ENCODE results near the gene PMEPA1.
"Not testable (repeated sequence)": the region's sequence is repeated elsewhere in the genome, so short reads cannot be mapped to it uniquely, and the experiment has no call there.

The PMEPA1 gene

DNA sequence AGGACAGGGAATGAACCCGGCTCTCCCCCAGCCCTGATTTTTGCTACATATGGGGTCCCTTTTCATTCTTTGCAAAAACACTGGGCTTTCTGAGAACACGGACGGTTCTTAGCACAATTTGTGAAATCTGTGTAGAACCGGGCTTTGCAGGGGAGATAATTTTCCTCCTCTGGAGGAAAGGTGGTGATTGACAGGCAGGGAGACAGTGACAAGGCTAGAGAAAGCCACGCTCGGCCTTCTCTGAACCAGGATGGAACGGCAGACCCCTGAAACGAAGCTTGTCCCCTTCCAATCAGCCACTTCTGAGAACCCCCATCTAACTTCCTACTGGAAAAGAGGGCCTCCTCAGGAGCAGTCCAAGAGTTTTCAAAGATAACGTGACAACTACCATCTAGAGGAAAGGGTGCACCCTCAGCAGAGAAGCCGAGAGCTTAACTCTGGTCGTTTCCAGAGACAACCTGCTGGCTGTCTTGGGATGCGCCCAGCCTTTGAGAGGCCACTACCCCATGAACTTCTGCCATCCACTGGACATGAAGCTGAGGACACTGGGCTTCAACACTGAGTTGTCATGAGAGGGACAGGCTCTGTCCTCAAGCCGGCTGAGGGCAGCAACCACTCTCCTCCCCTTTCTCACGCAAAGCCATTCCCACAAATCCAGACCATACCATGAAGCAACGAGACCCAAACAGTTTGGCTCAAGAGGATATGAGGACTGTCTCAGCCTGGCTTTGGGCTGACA is 60.8 kb downstream of the PMEPA1 start:
- DNase-seq = no peak

DNA sequence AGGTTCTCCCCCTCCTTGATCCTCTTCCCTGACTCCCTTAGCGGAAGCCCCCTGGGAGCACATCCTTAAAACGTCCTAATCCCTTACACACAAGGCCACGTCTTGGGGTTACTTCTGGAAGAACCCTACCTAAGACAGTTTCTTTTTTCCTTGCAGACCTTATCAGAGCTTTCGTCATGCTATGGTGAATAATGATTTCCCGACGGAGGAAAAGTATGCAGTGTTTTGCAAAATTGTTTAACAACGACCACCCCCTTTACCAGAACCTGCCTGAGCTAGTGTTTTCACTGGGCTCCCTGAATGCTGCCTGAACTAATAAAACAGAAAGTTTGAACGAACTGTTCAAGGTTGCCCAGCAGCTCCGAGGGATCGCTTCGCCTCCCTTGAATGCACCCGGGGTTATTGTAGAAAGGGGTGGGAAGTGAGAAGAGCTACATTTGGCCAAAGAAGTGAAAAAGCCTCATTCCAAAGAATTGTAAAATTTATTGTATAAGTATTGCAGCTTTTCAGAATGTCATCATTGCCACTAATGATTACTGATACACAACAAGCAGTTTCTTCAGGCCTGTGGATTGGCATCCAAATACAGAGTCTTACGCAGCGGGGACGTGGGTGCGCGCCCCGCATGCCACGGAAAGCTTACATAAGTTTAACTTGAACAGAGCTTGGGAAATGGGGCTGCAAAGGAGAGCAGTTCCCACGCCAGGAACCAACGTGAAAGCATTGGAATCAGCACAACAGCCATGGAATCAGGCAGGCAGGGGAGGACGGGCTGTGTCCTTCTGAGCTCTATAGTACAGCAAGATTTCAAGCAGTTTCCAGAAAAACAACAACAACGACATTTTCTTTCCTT is 61.7 kb downstream of the PMEPA1 start:
- DNase-seq = no peak

DNA sequence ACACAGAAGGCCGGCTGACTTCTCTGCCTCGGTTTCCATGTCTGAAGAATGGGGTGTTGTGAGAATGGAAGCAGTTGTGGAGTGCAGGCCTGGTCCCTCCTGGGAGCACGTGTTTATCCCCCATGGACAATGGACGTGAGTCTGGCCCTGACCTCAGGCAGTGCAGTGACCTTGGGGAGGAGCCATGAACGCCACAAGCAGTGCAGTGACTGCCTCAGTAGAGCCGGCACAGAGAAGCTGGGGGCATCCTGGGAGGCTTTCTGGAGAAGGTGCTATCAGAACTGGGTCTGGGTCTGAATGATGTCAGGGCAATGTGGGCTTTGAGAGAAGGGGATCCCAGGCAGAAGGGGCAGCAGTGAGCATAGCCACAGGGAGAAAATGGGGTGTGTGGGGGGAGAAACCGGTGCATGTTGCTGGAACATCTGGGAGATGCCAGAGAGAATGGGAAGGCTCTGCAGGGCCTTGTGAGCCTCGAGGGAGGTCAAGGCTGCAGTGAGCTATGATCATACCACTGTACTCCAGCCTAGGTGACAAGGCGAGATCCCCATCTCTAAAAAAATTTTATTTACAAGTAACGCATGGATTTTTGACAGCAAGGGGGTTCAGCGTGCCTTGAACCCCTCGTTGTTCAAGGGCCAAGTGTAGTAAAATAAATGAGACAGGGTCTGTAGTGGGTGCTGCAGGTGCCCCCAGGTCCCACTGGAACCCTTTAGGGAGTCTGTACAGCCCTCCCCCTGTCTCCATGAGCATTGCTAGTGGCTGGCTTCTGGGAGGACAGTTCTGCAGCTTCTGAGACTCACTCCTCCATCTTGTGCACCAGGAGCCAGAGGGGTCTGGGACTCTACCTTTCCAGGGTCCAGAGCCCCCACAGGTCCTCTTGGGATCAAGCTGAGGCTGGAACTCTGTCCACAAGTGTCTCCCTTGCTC is 62.5 kb downstream of the PMEPA1 start:
- no peak for DNase-seq

DNA sequence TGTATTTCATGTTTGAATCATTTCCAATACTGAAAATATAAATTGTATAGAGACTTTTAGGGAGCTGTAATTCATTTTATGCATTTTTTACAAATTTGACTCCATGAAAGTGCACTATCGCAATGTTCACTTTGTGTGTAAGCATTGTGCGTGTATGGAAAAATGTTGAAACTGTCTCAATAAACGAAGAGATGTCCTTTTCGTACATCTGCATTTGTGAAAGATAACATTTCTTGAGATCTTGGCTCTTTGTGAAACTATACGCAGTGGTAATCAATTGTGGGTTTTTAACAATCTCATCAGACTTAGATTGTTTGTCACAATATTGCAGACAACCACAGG is 70.9 kb downstream of the PMEPA1 start:
- DNase-seq = no peak

DNA sequence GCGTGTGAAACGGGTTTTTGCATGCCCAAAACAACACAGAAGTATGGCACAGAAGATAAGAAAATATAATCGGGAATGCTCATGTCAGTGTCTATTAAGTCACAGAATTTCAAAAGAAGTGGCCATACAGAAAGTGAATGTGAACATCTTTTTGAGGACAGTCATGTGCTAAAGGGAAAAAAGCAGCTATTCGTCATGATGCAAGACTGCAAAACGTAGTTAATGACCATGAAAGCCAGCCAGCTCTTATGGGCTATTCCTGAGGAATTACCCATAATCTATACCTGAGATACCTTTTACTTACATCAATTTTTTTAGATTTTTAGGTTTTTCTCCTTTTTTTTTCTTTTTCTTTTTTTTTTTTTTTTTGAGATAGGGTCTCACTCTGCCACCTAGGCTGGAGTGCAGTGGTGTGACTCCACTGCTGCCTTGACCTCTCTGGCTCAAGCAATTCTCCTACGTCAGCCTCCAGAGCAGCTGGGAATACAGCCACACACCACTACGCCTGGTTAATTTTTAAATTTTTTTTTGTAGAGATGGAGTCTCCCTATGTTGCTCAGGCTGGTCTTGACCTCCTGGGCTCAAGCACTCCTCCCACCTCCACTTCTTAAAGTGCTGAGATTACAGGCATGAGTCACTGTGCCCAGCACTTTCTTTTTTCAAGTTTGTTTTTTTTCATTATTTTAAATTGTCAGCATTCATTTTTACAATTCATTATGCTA is 71.5 kb downstream of the PMEPA1 start:
- no peak for DNase-seq

DNA sequence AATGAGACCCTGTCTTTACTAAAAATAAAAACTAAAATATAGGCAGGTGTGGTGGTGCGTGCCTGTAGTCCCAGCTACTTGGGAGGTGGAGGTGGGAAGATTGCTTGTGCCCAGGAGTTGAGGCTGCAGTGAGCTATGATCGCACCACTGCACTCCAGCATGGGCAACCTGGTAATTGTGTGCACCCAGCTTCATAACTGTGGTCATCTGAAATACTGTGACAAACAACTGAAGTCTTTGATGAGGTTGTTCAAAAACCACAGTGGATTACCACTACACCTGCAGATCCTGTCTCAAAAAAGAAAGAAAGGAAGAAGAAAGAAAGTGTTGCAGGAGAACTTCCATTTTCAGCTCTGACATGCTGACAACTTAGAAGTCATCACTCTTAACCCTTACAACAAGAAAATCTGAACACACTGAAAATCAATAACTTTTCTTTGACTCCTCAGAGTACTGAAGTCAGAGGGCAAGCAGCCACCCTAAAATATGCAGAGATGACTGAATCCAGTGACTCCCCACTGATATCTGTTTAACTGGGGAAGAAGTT is 75.8 kb downstream of the PMEPA1 start:
- DNase-seq = no peak

DNA sequence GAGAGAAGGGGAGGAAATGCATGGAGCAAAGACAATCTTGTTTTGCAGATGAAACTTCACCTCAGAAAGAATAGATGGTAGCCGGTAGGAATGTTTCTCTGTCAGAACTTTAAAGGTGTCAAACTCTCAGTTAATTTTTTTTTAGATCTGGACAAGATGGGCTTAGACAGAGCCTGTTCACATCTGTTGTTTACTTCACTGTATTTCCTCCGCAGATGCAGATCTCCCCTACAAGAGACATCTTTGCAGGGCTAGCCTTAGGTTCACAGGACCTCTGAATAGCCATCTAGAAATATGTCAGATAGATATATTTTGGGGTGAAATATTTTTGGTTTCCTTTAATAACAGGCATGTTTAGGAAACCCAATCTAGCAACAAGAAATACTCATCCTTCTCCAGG is 77.5 kb downstream of the PMEPA1 start:
- no peak for DNase-seq

DNA sequence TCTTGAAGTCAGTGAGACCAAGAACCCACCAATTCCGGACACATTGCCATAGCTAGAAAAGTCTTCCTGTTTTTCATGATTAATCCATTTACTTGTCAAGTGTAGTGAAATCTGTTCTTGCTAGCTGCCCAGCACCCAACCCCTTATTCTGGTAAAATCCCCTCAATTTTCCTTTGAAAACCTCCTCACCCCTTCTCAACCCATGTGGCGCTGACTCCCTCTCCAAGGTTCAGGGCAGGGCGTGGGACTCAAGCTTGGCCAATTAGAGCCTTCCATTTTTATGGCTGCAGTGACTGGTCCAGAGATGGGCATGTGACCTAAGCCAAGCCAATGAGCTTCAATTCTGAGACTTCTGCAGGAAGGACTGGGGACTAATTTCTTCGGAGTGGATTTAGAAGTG is 79.8 kb downstream of the PMEPA1 start:
- no peak for DNase-seq

DNA sequence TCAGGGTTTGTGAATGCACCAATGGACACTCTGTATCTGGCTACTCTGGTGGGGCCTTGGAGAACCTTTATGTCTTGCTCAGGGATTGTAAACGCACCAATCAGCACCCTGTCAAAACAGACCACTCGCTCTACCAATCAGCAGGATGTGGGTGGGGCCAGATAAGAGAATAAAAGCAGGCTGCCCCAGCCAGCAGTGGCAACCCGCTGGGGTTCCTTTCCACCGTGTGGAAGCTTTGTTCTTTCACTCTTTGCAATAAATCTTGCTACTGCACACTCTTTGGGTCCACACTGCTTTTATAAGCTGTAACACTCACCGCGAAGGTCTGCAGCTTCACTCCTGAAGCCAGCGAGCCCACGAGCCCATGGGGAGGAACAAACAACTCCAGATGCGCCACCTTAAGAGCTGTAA is 80.3 kb downstream of the PMEPA1 start:
- DNase-seq = not testable (repeated sequence)

DNA sequence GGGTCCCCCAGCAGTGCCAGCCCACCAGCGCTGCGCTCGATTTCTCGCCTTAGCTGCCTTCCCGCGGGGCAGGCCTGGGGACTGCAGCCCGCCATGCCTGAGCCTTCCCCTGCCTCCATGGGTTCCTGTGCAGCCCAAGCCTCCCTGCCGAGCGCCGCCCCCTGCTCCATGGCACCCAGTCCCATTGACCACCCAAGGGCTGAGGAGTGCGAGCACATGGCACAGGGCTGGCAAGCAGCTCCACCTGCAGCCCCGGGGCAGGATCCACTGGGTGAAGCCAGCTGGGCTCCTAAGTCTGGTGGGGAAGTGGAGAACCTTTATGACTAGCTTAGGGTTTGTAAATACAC is 80.9 kb downstream of the PMEPA1 start:
- not testable (repeated sequence) for DNase-seq

DNA sequence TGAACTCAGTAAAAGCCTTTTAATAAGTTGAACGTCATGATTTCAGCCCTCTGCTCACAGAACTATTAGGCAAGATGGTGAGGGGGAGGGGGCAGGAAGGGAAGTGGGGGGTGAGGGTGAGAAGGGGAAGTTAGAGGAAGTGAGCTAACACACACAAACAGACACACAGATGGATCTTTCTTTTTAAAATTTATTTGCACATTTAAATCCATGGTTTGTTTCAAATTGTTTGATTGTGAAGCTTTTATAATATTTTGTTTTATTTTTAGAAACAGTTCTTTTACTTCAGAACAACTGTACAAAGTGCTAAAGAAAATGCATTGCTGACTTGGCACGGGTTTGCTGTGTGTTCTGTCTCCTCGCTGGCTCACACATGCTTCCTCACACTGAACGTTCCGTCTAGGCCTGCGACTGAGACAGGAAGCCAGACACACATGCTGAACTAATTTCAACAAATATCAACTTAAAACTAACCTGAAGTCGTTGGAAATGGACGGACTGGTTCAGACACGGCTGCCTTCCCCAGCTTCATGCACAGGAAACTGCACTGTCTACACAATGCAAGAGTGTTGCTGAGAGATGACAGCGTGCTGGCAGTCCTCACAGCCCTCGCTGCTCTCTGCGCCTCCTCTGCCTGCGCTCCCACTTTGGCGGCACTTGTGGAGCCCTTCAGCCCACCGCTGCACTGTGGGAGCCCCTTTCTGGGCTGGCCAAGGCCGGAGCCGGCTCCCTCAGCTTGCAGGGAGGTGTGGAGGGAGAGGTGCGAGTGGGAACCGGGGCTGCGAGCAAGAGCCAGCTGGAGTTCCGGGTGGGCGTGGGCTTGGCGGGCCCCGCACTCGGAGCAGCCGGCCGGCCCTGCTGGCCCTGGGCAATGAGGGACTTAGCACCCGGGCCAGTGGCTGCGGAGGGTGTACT is 81.5 kb downstream of the PMEPA1 start:
- DNase-seq = peak; percentile 39

DNA sequence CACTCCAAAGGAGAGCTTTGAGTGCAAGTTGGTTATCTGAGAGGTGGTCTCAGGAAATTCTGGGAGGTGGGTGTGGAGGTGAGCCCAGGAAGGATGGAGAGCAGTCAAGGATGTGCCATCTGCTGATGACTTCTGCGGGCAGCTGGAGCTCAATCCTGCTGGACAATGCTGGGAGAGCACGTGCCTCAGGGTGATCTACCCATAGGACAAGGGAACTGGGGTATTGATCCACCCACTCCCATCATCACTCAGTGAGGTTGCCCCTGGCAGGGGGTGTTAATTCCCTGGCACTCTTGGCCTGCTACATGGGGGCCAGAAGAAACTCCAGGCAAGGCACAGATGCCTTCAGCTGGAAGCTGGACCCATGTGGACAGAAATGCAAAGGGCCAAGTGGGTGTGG is 82.5 kb downstream of the PMEPA1 start:
- DNase-seq = no peak

DNA sequence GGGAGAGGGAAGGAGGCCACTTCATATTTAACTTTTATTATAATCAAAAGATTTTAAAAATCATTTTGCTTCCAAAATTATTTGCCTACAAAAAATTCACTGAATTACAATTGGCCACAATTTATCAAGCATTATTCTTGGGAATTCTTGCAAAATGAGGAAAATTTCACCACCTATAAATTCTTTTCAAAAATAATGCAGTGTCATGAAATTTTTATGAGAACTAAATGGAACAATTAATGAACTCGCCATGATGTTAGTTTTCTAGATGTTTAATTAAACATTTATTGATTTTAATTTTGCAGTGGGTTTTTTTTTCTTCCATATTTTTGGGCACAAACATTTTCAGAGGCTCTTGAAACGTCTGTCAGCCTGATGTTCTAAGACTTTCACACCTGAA is 83.8 kb downstream of the PMEPA1 start:
- no peak for DNase-seq

DNA sequence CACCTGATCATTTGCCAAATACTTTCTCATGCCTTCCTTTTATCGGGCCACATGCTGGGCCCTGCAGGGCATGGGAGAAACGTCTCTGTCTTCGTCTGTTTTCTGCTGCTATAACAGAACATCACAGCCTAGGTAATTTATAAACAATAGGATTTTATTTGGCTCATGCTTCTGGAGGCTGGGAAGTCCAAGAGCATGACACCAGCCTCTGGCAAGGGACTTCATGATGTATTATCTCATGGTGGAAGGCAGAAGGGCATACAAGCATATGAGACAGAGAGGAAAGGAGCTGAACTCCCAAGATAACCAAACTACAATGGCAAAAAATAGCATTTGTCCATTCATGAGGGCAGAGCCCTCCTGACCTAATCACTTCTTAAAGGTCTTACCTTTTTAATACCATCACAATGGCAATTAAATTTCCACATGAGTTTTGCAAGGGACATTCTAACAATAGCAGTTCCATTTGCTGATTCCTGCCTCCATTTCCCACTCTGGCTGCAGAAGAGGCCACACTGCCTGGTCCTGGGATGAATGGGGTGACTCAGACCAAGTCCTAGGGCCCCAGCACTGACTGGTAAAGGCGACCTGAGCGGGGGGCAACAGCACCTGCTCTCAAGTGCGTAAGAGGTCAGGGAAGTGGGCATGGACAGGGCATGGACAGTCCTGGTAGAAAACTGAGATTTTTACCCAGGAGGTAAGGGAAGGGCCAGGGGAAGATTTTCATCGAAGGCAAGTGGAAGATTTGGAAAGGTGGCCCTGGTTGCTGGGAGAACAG is 84.4 kb downstream of the PMEPA1 start:
- no peak for DNase-seq

DNA sequence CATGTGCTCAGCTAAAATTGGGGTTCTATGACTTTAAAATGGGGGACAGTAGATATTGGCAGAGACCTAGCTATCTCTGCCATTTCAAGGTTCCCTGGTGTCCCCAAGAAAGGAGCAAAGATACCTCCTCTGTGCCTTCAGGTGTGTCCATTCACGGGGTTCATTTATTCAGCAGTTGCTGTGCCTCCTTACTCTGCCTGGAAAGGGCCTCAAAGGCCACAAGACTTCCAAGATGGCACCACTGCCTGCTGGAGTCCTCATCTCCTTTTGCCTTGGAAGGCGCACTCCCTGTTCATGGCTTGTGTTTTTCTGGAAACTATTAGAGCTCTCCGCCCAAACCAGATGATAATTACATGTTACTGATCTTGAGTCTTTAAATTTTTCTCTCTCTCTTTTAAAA is 85.7 kb downstream of the PMEPA1 start:
- no peak for DNase-seq

DNA sequence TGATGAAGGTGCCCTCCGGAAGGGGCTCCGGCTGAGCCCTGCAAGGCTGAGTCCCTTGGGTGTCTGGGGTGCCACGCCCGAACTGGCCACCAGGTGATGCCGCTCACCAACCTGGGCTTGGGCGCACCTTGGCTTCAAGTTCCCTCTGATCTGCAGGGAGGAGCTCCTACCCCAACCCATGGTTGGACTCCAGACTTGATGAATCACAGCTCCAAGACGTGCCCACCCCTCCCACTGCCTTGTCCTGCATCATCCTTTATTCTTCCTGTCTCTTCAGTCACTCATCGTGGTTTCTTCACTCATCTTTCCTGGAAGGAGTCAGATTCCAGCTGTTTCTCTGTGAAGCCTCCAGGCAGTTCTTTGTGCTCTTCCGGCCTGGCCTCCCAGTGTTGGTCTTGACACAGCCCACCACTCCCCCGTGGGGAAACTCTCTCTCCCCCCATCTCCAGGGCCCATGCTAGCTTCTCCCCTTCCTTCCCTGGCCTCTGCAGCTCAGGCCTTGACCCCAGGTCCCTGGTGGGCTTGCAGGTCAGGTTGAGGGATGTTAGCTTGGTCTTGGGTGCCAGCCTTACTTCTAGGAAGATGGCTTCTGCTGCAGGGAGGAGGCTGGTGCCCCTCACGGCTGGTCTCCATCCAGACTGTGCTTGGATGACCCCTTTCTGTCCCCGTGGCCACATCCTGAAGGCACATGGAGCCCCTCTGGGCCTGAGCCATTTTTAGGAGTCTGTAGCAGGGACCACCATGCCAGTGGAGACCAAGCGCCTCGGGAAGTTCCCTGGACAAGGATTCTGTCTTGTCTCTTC is 87.0 kb downstream of the PMEPA1 start:
- no peak for DNase-seq

DNA sequence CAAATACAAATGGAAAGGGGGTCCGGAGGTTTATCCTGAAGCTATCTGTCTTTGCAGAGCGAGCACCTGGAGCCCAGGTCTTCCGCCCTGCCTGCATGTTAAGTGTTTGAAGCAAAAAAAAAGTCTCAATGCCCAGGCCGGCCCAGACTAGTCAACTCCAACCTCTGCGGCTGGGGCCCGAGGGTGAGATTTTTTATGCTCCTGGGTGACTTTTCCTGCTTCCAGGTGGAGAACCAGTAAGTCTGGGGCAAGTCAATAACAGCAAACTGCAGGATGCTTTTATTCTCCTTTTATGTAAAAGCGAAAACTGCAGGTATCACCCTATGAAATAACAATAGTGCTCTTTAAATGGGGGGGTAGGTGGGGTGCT is 87.6 kb downstream of the PMEPA1 start:
- DNase-seq = no peak

DNA sequence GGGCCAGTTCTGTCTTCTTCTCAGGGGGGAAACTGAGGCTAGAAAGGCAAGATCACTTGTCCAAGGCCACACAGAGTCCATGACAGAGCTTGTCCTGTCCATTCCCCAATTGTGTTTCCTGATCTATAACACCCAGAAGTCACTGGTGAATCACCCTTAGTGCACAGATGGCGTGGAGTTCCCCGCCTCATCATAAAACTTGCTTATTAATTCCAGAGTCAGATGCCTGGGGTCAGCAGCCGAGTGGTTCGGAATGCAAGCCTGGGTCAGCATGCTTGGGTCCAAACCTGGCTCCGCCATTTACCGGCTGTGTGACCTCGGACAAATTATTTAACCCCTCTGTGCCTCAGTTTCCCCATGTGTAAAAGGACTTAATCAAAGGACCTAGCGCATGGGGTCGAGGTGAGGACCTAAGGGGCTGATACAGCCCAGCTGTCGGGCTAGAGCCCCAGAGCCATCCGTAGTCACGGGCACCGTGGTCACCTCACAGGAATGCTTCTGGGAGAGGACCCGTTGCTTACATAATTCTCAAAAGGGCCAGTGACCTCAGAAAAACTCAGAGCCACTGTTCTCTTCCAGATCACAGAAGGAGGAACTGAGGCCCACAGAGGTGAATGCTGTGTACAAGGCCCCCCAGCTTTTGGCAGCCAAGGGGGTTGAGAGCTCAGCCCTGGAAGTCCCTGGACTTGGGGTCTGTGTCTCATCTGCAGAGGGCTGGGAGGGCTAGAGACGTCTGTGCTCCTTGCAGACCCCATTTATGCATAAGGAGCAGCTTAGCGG is 88.2 kb downstream of the PMEPA1 start:
- DNase-seq = no peak

DNA sequence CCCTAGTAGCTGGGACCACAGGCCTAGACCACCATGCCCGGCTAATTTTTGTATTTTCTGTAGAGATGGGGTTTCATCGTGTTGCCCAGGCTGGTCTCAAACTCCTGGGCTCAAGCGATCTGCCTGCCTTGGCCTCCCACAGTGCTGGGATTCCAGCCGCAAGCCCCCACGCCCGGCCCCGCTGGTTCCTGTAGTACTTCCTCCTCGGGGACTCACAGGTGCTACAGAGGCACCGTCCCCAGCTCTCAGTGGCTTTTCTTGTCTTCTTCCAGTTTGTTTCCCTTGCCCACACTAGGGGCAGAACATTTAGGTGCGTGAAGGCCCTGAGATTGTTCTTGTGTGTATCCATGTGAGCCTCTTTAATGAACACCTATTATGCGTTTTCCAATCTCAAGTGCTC is 88.8 kb downstream of the PMEPA1 start:
- no peak for DNase-seq
